HG02623 (cell line): ENCODE measurements around the gene FOXRED2.
"Not testable (repeated sequence)": the region's sequence is repeated elsewhere in the genome, so short reads cannot be mapped to it uniquely, and the experiment has no call there.

ENCODE experiments used
- ATAC-seq: cut with Tn5 transposase; IDR thresholded peaks from one replicate; pipeline ENCODE4 v1.9.1; 2021; ENCODE audit warnings: moderate library complexity; ENCODE audit not compliant: unreplicated experiment

Gene FOXRED2

DNA sequence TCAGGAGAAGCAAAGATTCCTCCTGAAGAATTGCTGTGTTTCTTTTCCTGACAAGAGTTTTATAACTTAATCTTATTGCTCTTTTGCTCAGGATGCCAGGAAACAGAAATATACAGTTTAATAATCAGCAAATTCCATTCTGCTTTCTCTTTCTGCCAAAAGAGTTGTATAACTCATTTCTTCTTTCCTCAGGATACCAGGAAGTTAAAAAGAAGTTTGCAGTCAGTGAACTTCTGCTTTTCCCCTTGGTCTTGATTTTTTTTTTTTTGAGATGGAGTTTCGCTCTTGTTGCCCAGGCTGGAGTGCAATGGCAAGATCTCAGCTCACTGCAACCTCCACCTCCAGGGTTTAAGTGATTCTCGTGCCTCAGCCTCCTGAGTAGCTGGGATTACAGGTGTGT is 13.1 kb upstream of the FOXRED2 start:
- not testable (repeated sequence) for ATAC-seq

DNA sequence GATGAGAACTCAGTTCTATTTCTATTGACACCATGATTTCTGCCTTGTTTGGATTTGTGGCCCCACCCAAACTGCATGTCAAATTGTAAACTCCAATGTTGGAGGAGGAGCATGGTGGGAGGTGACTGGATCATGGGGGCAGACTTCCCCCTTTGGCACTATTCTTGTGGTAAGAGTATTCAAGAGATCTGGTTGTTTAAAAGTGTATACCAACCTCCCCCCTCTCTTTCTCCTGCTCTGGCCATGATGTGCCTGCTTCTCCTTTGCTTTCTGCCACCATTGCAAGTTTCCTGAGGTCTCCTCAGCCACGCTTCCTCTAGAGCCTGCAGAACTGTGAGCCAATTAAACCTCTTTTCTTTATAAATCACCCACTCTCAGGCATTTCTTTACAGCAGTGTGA is 7.9 kb upstream of the FOXRED2 start:
- no peak for ATAC-seq

DNA sequence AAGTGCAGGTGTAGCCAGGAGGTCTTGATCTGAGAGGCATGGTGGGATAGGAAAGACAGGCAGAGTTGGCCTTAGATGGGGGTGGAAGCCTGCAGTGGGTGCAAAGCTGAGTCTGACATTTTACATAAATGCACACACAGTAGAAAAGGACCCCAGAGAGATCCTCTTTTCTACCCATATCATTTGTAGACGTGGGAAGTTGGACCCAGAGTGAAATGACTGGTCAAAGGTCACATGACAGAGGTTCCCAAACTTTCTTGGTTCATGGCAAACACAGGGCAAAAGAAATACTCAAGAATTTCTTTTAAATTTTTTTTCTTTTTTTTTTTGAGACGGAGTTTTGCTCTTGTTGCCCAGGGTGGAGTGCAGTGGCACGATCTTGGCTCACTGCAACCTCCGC is 6.2 kb upstream of the FOXRED2 start:
- no peak for ATAC-seq

DNA sequence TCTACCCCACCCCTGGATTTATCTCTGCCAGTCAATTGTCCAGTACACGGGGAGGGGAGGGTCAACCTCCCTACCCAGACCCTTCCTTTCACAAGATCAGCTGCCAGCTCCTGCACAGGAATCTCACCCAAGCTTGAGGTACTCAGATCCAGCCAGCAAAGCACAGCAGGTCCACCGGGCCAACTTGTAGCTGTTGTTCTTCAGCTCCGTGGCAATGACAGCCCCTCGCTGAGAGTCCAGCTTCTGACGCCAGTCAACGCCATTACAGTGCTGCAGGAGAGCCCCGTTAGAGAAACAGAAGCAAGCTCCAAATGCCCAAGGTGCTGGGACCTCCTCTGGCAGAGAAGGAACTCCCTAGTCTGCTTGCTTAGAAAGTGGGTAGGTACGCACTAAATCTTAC is 5.5 kb upstream of the FOXRED2 start:
- ATAC-seq: no peak

DNA sequence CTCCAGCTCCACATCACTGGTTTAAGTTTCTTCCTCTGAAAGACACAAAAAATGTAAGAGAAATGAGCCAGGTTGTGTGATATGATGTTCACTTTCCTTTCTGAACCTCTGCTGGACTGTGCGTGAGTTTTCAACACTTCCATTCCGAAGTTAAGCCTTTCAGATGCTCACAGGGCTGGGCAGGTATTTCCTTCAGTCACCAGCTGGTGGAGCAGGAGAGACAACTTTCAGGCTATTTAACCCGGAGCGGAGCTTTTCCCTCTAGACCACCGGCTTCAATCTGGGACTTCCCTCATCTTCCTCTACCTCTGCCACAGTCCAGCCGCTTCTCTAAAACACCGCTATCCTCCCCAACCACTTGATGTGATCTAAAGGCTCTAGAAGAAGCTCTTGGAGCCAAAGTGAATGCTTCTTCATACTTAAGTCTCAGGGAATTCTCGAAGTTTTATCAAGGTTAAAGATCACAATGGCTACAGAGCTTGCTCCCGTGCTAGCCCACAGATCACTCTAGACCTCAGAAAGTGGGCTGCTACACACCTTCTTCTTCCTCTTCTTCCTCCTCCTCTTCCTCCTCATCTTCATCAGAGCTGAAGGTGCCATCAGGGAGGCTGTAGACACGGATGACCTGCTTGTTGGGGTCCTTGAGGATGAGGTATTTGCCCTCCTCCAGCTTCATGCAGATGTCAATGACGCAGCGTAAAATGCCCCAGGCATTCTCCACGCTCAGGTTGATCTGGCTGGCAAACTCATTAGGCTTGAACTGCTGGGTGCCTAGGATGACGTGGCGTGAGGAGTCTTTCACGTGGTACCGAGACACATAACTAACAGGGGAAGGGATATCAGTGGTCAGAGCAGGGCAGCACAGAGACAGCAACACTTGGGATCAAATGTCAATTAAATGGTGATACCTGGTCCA is 4.4 kb upstream of the FOXRED2 start:
- ATAC-seq: no peak

DNA sequence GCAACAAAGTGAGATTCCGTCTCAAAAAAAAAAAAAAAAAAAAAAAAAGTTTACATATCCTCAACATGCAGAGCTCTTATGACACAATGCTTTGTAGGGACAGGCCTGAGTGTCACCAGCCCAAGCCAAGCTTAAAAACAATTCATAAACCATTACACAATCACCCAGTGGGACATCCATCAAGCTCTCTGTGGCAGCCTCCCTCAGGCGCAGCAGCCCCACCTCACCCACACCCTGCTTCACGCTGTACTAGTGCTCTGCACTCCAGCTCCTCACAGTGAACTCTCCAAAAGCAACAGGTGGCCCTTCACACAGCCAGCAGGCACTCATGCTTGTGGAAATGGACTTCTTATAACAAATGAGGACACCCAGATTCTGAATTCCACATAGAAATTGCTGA is 3.5 kb upstream of the FOXRED2 start:
- no peak for ATAC-seq

DNA sequence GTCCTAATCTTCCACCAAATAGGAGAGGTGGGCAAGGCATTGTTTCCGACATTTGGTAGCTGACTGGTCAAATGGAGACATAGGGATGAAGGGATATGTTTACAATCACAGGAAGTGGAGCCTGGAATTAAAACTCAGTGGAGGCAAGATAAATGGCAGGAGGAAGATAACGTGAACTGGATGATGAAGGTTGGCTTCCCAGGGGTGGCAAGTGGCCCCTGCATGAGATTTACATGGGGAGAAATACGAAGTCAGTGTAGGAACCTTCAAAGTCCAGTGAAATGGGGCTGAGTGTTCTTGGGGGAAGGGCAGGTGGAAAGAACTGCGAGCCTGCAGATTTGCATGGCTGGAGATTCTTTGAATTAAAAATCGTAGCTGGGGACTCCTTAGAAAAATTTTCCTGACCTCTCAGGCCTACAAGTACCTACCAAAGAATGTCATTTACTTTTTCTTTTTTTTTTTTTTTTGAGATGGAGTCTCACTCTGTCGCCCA is 724 bp upstream of the FOXRED2 start:
- ATAC-seq: no peak

DNA sequence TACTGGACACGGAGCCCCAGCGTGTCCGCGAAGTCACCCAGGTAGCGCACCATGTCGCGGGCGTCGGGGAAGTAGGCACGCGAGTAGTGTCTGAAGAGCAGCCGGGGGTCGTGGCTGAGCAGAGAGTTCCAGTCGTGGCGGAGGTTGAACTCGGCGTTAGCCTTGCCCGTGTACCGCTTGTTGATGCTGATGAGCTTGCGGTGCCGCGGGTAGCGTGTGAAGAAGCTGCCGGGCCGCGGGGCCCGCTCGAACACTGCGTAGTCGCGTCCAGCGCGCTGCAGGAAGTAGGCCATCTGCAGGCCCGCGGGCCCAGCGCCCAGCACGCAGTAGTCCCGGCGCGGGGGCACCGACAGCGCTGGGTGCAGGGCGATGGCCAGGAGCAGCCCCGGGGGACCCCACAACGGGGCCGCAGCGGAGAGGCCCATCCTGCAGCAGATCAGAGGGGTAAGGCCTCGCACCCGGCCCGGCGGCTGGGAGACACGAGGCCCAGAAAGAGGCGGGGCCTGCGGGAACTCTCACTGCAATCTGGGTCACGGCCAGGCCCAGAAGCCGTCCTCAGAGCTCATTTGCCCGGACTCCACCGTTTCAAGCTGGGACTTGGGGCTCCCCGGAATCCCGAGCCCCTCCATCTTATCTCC is 723 bp downstream of the FOXRED2 start:
- no peak for ATAC-seq

DNA sequence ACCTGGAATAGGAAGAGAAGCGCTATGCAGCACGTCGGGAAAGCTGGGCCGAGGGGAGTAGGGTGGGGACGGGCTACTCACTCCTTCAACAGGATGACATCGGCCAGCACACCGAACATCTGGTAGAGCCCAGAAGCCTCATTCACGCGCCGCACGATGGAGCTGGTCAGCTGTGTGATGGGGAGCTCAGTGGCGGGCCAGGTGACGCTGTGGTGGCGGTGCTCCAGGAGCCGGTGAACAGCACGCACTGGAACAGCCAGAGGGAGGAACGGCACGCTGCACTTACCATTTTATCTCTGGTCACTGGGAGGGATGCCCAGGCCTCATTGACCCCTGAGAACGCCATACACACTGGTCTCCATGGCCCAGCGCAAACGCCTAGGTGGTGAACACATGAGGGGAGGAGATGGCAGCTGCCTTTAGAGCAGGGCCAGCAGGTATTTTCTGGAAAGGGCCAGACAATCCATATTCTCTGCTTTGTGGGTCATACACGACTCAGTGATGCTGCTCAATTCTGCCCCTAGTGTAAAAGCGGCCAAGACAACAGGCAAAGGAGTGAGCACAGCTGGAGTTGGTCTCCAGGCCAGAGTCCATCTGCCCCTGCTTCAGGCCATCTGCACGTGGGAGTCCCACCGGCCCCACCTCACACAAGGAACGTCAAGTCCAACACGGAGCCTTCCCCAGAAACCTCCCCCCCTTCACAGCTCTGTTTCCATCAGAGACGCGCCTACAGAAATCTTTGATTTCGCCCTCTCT is 8.8 kb downstream of the FOXRED2 start:
- no peak for ATAC-seq

DNA sequence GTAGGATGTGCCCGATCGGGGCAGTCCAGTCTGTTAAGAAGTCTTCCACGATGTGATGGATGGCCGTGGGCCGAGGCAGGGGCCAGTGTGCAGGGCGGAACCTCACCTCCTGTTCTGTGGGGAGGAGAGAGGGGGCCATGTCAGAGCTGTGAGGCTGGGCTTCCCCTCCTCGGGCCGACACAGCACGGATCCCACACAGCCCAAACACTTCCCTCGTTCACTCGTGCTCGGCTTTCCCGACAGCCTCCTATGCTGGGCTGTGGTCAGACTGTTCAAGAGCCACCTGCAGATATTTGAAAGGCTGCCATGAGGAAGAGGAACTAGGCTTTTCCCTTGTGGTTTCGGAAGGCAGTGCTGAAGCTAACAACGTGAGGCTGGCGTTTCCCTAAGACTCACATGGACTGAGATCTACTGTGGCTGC is 13.1 kb downstream of the FOXRED2 start:
- ATAC-seq: peak; percentile 67

DNA sequence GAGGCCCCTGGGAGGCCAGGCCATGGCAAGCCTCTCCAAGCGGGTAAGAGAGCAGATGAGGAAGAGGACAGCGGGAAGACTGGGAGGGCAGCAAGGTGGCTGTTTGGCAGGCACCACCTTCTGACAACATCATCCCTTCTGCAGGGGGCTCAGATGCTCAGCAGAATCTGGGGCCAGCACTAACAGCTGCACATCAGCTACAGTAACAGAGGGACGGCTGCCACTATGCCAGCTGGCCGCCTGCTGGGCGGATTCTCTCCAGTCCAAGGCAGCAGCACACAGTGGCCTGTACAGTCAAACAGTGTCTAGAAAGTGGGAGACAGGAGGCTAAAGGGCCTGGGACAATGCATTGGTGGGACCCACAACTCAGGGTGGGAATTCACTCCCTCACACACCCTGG is 14.7 kb downstream of the FOXRED2 start:
- no peak for ATAC-seq

DNA sequence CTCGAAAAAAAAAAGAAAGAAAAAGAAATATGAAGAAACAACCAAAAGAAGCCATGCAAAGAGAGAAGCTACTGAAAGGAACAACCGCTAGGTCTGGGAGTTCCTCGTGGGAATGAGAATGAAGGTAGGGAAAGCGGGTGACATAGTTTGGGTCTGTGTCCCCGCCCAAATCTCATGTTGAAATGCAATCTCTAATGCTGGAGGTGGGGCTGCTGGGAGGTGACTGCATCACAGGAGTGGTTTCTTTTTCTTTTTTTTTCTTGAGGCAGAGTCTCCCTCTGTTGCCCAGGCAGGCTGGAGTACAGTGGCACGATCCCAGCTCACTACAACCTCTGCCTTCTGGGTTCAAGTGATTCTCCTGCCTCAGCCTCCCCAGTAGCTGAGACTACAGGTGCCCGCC is 15.7 kb downstream of the FOXRED2 start:
- ATAC-seq: no peak

DNA sequence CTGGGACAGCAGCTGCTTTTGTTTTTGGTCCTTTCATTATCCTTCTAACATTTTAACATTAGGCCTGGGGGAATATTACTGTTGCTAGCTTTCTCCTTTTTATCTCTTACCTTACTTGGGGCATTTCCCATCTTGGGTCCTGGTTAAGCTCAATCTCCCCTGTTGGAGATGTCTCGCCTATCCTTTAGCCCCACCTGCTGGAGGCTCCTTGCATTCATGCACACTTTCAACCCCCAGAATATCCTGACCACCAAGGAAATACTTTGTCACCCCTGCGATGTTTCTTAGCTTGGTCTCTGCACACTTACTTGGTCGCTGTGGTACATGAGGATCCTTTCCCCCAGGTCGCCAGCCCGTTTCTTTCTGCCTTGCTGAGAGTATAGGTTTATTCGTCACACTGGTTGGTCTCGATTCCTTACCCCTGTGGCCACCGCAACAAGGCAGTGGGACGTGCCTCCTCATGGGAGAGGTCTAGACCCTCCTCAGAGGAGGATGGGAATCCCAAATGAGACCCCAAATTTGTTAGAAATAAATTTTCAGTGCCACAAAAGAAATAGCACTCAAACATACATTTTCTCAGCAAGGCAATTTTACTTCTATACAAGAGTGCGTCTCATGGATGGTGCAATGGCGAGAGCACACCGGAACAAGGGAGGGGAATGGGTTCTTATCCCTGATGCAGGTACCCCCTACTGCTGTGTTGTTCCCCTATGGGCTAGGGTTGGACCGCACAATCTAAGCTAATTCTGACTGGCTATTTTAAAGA is 20.0 kb downstream of the FOXRED2 start:
- ATAC-seq: no peak

DNA sequence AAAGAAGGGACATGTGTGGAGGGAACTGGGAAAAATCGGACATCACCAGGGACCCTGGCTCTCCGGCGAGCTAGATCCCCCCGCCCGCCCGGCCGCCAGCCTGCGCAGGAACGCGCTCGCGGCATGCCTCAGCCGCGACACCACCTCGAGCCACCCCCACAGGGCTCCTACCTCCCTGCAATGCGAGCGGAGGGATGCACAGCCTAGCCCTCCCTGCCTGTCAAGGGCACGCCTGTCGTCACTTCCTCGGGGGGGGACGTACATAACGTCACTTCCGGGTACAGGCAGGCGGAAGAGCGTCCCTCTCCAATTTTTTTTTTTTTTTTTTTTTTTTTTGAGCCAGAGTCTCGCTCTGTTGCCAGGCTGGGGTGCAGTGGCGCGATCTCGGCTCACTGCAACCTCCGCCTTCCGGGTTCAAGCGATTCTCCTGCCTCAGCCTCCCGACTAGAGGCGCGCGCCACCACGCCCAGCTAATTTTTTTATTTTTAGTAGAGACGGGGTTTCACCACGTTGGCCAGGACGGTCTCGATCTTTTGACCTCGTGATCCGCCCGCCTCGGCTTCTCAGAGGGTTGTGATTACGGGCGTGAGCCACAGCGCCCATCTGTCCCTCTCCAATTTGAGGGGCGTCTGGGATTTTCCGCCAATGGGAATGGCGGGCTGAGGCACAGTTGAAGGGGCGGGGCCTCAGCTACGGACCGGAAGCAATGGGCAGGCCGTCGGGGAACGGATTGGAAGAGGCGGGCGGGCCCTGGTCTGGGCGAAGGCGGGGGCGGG is 25.3 kb downstream of the FOXRED2 start, which contains the start of gene TXN2:
TXN2 (minus strand) TSS at position 248 of the 776 bp plus-strand sequence. CDS start 803 bp downstream, outside the sequence.
- peak; percentile 83 for ATAC-seq

DNA sequence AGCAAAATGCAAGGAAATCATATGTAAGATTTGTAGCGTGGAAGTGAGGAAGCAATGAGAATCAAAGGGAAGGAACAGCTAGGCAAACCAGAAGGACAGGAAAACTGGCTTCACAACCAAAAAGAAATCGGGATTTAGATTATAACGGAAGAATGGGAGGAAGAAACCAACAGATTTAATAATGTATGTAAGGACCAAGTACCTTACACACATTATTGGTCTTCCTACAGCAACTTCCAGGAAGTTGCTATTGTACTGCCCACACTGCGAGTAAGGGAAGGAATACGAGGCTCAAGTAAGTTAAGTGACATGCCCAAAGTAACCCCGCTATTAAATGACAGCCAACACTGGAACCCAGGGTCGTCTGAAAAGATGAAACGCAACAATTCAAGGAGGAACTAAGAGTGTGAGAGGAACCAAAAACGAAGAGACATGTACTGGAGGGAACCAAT is 25.9 kb downstream of the FOXRED2 start:
- ATAC-seq: no peak

DNA sequence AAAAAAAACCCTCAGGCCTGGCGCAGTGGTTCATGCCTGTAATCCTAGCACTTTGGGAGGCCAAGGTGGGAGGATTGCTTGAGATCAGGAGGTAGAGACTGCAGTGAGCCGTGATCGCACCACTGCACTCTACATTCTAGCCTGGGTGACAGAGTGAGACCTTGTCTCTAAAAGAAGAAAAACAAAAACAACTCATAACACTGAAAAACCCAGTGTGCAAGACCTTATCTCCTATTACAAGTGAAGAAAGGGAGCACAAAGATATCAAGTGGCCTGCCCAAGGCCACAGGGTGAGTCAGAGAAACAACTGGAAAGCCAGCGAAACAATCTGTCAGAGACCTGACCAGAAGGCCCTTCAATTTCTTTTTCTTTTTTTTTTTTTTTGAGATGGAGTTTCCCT is 27.9 kb downstream of the FOXRED2 start:
- ATAC-seq: no peak

DNA sequence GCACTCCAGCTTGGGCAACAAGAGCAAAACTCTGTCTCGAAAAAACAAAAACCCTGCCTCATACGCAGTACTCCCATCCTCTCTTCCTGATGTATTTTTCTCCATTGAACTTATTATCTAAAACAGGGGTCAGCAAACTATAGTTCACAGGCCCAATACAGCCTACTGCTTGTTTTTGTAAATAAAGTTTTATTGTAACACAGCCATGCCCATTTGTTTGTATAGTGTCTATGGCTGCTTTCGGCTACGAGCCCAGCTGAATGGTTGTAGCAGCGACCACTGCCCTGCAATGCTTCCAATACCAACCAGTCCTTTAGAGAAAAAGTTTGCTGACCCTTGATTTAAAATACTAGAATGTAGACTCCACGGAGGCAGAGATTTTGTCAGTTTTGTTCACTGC is 31.5 kb downstream of the FOXRED2 start:
- no peak for ATAC-seq

DNA sequence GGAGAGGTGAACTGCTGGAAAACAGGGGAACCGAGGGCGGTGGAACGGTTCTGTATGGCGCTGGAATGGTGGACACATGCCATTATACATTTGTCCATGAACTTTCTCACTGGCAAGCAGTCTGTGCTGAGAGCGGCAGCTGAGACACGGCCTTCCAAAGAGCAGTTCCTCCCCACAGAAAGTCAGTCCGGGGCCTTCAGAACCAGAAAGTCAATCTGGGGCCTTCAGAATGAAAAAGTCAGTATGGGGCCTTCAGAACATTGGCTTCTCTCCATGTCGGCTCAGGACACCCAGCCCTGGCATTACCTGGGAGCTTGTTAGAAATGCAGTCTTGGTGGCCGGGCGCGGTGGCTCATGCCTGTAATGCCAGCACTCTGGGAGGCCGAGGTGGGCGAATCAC is 34.2 kb downstream of the FOXRED2 start:
- no peak for ATAC-seq

DNA sequence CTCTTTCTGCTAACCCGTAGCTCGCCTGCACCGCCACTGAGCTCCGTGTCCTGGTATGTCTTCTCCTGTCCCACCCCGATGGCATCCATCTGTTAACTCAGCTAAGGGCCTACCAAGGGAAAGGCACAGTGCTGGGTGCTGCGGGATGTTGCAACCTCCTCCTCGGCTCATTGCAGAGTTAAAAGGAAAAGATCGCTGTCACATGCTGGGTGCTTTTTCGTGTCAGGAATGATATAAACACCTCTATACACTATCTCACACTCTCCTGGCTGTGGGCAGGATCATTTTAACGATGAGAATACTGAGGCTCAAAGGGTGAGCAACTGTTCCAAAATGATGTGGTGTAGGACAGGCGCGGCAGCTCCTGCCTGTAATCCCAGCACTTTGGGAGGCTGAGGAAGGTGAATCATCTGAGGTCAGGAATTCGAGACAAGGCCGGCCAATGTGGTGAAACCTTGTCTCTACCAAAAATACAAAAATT is 35.5 kb downstream of the FOXRED2 start:
- ATAC-seq: no peak

DNA sequence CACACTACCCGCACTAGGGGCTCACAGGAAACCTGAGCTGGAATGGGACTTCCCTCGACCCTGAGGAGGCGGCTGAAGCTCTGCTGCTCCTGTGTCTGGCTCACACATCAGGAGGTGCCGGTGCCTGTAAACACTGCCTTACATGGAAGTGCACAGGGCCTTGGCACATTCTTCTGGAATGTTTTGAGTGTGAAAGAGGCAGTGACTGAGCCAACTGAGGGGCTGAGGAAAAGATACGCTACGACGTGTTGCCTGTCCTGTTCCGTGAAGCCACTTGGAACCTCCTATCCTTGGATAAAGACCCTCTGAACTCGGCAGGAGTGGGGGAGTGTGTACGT is 35.9 kb downstream of the FOXRED2 start:
- ATAC-seq: no peak
